Lung (tissue), 12 donors: ENCODE results near the gene CRTAP. TPM values are rescaled to one million over a fixed set of nuclear protein-coding genes. Genes with fewer than 3 reads are reported as not detected.
"Not testable (repeated sequence)": the region's sequence is repeated elsewhere in the genome, so short reads cannot be mapped to it uniquely, and the experiment has no call there.

Source experiments
- ATAC-seq: fragments of 200-7000 bp; cut with Tn5 transposase; one replicate; pipeline ENCODE4 v1.9.1; 2020; ENCODE audit warnings: moderate number of reproducible peaks; ENCODE audit not compliant: insufficient read depth, low FRiP score
- DNase-seq, 3 donors: peaks; one replicate each; pipeline ENCODE4 v3.0.0-alpha.2; 2013 to 2017
- H3K27ac ChIP-seq, 2 donors: one replicate each; pipeline ENCODE4 v1.5.1; 2013; ENCODE audit warnings: mild to moderate bottlenecking in 2 of 2, moderate library complexity in 2 of 2, control low read depth in 1 of 2, inconsistent platforms in 1 of 2, low read depth in 1 of 2, low read length in 1 of 2
- H3K27me3 ChIP-seq, 3 donors: one replicate each; pipeline ENCODE4 v1.5.1; 2013; ENCODE audit warnings: low read length in 2 of 3; ENCODE audit not compliant: control insufficient read depth in 3 of 3, insufficient read depth in 3 of 3
- H3K36me3 ChIP-seq, 4 donors: one replicate each; pipeline ENCODE4 v1.5.1; 2013; ENCODE audit warnings: low read length in 4 of 4, mild to moderate bottlenecking in 1 of 4, moderate library complexity in 1 of 4; ENCODE audit not compliant: control insufficient read depth in 4 of 4, insufficient read depth in 4 of 4
- H3K4me1 ChIP-seq, 5 donors: one replicate each; pipeline ENCODE4 v1.5.1; 2013; ENCODE audit warnings: low read length in 5 of 5, mild to moderate bottlenecking in 2 of 5, moderate library complexity in 1 of 5; ENCODE audit not compliant: control insufficient read depth in 5 of 5, insufficient read depth in 5 of 5
- H3K4me3 ChIP-seq: one replicate; pipeline ENCODE4 v1.5.1; 2013; ENCODE audit warnings: mild to moderate bottlenecking, control low read depth, moderate library complexity
- H3K9ac ChIP-seq, 2 donors: one replicate each; pipeline ENCODE4 v1.5.1; 2013; ENCODE audit warnings: low read length in 2 of 2, control low read depth in 1 of 2; ENCODE audit not compliant: insufficient read depth in 1 of 2
- H3K9me3 ChIP-seq, 4 donors: one replicate each; pipeline ENCODE4 v1.5.1; 2013; ENCODE audit warnings: low read length in 3 of 4, mild to moderate bottlenecking in 1 of 4, moderate library complexity in 1 of 4; ENCODE audit not compliant: control insufficient read depth in 4 of 4, insufficient read depth in 3 of 4
- CTCF ChIP-seq: IDR thresholded peaks from 2 replicates; pipeline ENCODE4 v1.5.1; 2012; ENCODE audit warnings: mild to moderate bottlenecking; ENCODE audit errors: control extremely low read depth, extremely low read depth
- WGBS, 2 donors: extraction: QIAGEN DNeasy Blood & Tissue Kit; methylation state at CpG; one replicate each; pipeline ENCODE4 v1.1.7; 2013; 5-methylcytosine and 5-hydroxymethylcytosine counted together
- polyA plus RNA-seq, 2 donors: library from polyadenylated mRNA; stranded (reverse); fragments of 200-250 nt; gene quantifications; one replicate each; pipeline ENCODE4 v1.2.1, GENCODE V29; 2013
- total RNA-seq, 2 donors: library from RNA; depleted of rRNA in 1 of 2; stranded (reverse); fragments of >200 nt in 1 of 2; gene quantifications; one replicate each; pipeline ENCODE4 v1.2.1, GENCODE V29; 2014 to 2021
- donor health status: control.
- donor health status: control.
- donor health status: Bipolar disorder and iron deficiency.
- donor health status: healthy.
- donor health status: DM: yes; HTN: yes; CAD: no.

Gene CRTAP
- total and polyA plus RNA-seq, 4 donors, result 78.4 to 233 (median 143) TPM

GRCh38 chr3:33134026-33134625 is 20.3 kb downstream of the CRTAP start:
- no peak for TF ChIP-seq CTCF
- 56 to 62% methylated on average over 4 of the region's 4 CpGs for WGBS, 2 donors
- H3K36me3 ChIP-seq, result peaks cover 14 to 30% (median 22%) of the 10 kb centered on the region in 4 donors
- no peaks in the 10 kb centered on the region for H3K9me3 ChIP-seq
- H3K9ac ChIP-seq, result no peak overlapping the region
- DNase-seq (no peak), ATAC-seq (no peak)
- H3K4me3 ChIP-seq, result no peak overlapping the region
- no peak overlapping the region for H3K27ac ChIP-seq
- H3K27me3 ChIP-seq, result no peaks in the 10 kb centered on the region
- H3K4me1 ChIP-seq, result no peaks in the 10 kb centered on the region

GRCh38 chr3:33137691-33138090 is 23.9 kb downstream of the CRTAP start:
- 89 to 98% methylated on average over 1 of the region's 1 CpG for WGBS, 2 donors
- no peak for TF ChIP-seq CTCF
- H3K36me3 ChIP-seq, result peaks cover 9 to 29% (median 21%) of the 10 kb centered on the region in 4 donors

GRCh38 chr3:33139006-33139623 is 25.3 kb downstream of the CRTAP start:
- H3K36me3 ChIP-seq, result peaks cover 16 to 32% (median 24%) of the 10 kb centered on the region in 4 donors
- 87 to 92% methylated on average over 7 to 8 of the region's 8 CpGs for WGBS, 2 donors
- H3K4me1 ChIP-seq, H3K9ac ChIP-seq, H3K27me3 ChIP-seq, H3K27ac ChIP-seq, H3K4me3 ChIP-seq, H3K9me3 ChIP-seq, ATAC-seq, DNase-seq: not testable (repeated sequence)

More at GRCh38 chr3:33137691-33138090, 23.9 kb downstream of the CRTAP start:
- Histone ChIP-seq H3K9ac (no peak overlapping the region), H3K4me3 (no peak overlapping the region), H3K9me3 (no peaks in the 10 kb centered on the region), H3K27me3 (no peaks in the 10 kb centered on the region), H3K4me1 (peaks cover 0 to 5% (median 0%) of the 10 kb centered on the region in 5 donors), H3K27ac (no peak overlapping the region)
- no peak for ATAC-seq
- no peak for DNase-seq

GRCh38 chr3:33139996-33140395 is 26.2 kb downstream of the CRTAP start:
- Histone ChIP-seq H3K27ac (no peak overlapping the region), H3K36me3 (peaks cover 11 to 27% (median 21%) of the 10 kb centered on the region in 4 donors), H3K9ac (no peak overlapping the region), H3K4me3 (no peak overlapping the region), H3K27me3 (no peaks in the 10 kb centered on the region), H3K4me1 (peaks cover 0 to 5% (median 0%) of the 10 kb centered on the region in 5 donors), H3K9me3 (no peaks in the 10 kb centered on the region)
- no peak for TF ChIP-seq CTCF
- peak in 1 of 3 donors; percentile 7 for DNase-seq
- no peak for ATAC-seq
- 57 to 79% methylated on average over 2 of the region's 2 CpGs for WGBS, 2 donors
